Endothelial cell of umbilical vein (primary cell): ENCODE results near the gene EFNB3. TPM values are rescaled to one million over a fixed set of nuclear protein-coding genes. Genes with fewer than 3 reads are reported as not detected.

Experiments
- BruUV-seq: library from RNA; stranded (reverse); fragments of 400-500 nt; replicated peaks from 2 replicates; lab custom pipeline; 2021; lab: Mats Ljungman, UMichigan
- CTCF ChIA-PET: fragments of 300-600, 350-600 bp; sonication (Branson Sonifier 250); formaldehyde crosslinking; loops from one replicate; lab custom pipeline; 2021; ENCODE audit warnings: antibody characterized with exemption, inconsistent platforms; lab: Charles Lee
- POLR2A ChIA-PET: fragments of 300-600, 350-600 bp; sonication (Branson Sonifier 250); formaldehyde crosslinking; loops from one replicate; lab custom pipeline; 2021; ENCODE audit warnings: antibody characterized with exemption, inconsistent platforms; lab: Charles Lee
- DNase-seq: peaks from one replicate; pipeline ENCODE4 v3.0.0-alpha.2; 2011; ENCODE audit warnings: low read depth, low spot score
- FAIRE-seq: peaks from 2 replicates; lab custom pipeline; 2011; peaks lifted over from hg19 to GRCh38; lab: Jason Lieb, UNC
- H2AFZ ChIP-seq: 2 replicates; pipeline ENCODE4 v1.6.0; 2012; ENCODE audit warnings: low read depth, low read length, control low read depth, inconsistent platforms
- H3K27ac ChIP-seq: 2 replicates; pipeline ENCODE4 v1.5.1; 2011; ENCODE audit warnings: low read depth, mild to moderate bottlenecking, control low read depth, low read length, moderate library complexity; ENCODE audit not compliant: insufficient read depth
- H3K27me3 ChIP-seq, 2 experiments: 2 replicates each; pipeline versions ENCODE4 v1.6.0 to v1.6.1; 2011; ENCODE audit warnings: low read length in 2 of 2, mixed read lengths in 1 of 2; ENCODE audit not compliant: control insufficient read depth in 2 of 2, insufficient read depth in 2 of 2
- H3K36me3 ChIP-seq, 2 experiments: 2 replicates in 1 of 2; 3 replicates in 1 of 2; pipeline ENCODE4 v1.5.1; 2011; ENCODE audit warnings: low read length in 2 of 2, mild to moderate bottlenecking in 1 of 2, moderate library complexity in 1 of 2; ENCODE audit not compliant: control insufficient read depth in 2 of 2, insufficient read depth in 2 of 2; ENCODE audit errors: extremely low read depth in 1 of 2
- H3K4me1 ChIP-seq: 3 replicates; pipeline ENCODE4 v1.5.1; 2011; ENCODE audit warnings: mild to moderate bottlenecking, low read length; ENCODE audit not compliant: control insufficient read depth, insufficient read depth; ENCODE audit errors: extremely low read depth
- H3K4me2 ChIP-seq: 2 replicates; pipeline ENCODE4 v1.6.1; 2011; ENCODE audit warnings: low read length, control low read depth, mixed read lengths; ENCODE audit not compliant: insufficient read depth
- H3K4me3 ChIP-seq, 3 experiments: fragments of 200-600 bp in 1 of 3; sonication (generic), shearing (Covaris generic) in 1 of 3; replicated peaks in 1 of 3; 2 replicates each; pipeline ENCODE4 v1.5.1; 2011 to 2016; ENCODE audit warnings: control low read depth in 3 of 3, low read length in 3 of 3, mild to moderate bottlenecking in 2 of 3, inconsistent platforms in 1 of 3, low read depth in 1 of 3, moderate library complexity in 1 of 3; ENCODE audit not compliant: insufficient read depth in 1 of 3
- H3K79me2 ChIP-seq: 2 replicates; pipeline ENCODE4 v1.6.0; 2012; ENCODE audit warnings: low read length, inconsistent platforms; ENCODE audit not compliant: control insufficient read depth, insufficient read depth
- H3K9ac ChIP-seq: replicated peaks from 2 replicates; pipeline ENCODE3; 2011; ENCODE audit warnings: low read length, control low read depth; ENCODE audit not compliant: insufficient read depth; ENCODE audit errors: extremely low read depth
- H3K9me1 ChIP-seq: replicated peaks from 3 replicates; pipeline ENCODE4 v1.6.0; 2011; ENCODE audit warnings: mild to moderate bottlenecking, low read length; ENCODE audit not compliant: control insufficient read depth, insufficient read depth; ENCODE audit errors: extremely low read depth
- H3K9me3 ChIP-seq: replicated peaks from 2 replicates; pipeline ENCODE4 v1.5.1; 2012; ENCODE audit warnings: low read length, inconsistent platforms; ENCODE audit not compliant: control insufficient read depth, insufficient read depth
- H4K20me1 ChIP-seq: replicated peaks from 2 replicates; pipeline ENCODE3; 2011; ENCODE audit warnings: mild to moderate bottlenecking, low read length; ENCODE audit not compliant: control insufficient read depth, insufficient read depth; ENCODE audit errors: extremely low read depth
- EZH2 ChIP-seq: IDR thresholded peaks from 2 replicates; pipeline ENCODE4 v1.6.1; 2012; ENCODE audit warnings: borderline replicate concordance, low read depth, mild to moderate bottlenecking, moderate library complexity, low read length, inconsistent platforms; ENCODE audit not compliant: severe bottlenecking
- FOS ChIP-seq: IDR thresholded peaks from 2 replicates; pipeline ENCODE4 v1.6.1; 2011; ENCODE audit warnings: mild to moderate bottlenecking, low read length, moderate library complexity, borderline replicate concordance; ENCODE audit not compliant: insufficient read depth
- GATA2 ChIP-seq: IDR thresholded peaks from 2 replicates; pipeline ENCODE4 v1.7.0; 2011; ENCODE audit warnings: low read depth, mild to moderate bottlenecking, moderate library complexity, mixed read lengths, low read length; ENCODE audit not compliant: insufficient read length, insufficient read depth
- JUN ChIP-seq: IDR thresholded peaks from 2 replicates; pipeline ENCODE4 v1.6.1; 2011; ENCODE audit warnings: borderline replicate concordance, low read depth; ENCODE audit not compliant: insufficient read length, insufficient read depth
- MAX ChIP-seq: IDR thresholded peaks from 2 replicates; pipeline ENCODE4 v1.6.1; 2011; ENCODE audit not compliant: insufficient read depth, insufficient read length
- MYC ChIP-seq: IDR thresholded peaks from one replicate; pipeline ENCODE4 v1.6.1; 2011; ENCODE audit warnings: mild to moderate bottlenecking, low read depth, low read length
- POLR2A ChIP-seq: IDR thresholded peaks from 2 replicates; pipeline ENCODE4 v1.6.1; 2012; ENCODE audit warnings: low read depth, mild to moderate bottlenecking, control low read depth, low read length
- POLR2AphosphoS5 ChIP-seq: IDR thresholded peaks from 2 replicates; pipeline ENCODE4 v1.6.1; 2012; ENCODE audit warnings: low read depth, mild to moderate bottlenecking, control low read depth, low read length, moderate library complexity; ENCODE audit not compliant: insufficient read depth
- dilution Hi-C: fragments of 300-500 bp; cut with MboI; formaldehyde crosslinking; loops from one replicate; pipeline ENCODE4 v1.15.0; 2019; ENCODE audit warnings: low sequenced_read_pairs; ENCODE audit not compliant: extremely low pct_ligation_motif_present
- intact Hi-C: fragments of 100-400 bp; cut with micrococcal nuclease; formaldehyde crosslinking; loops from one replicate; pipeline ENCODE4 v1.10.0; 2022
- polyA plus RNA-seq, 4 experiments: library from polyadenylated mRNA; depleted of rRNA in 3 of 4; stranded (reverse) in 3 of 4; unstranded in 1 of 4; fragments of >200 nt; gene quantifications; 2 replicates each; pipeline versions ENCODE4 v1.2.1 to v1.2.3, GENCODE V29; 2011 to 2012; ENCODE audit warnings: missing spikeins in 1 of 4
- total RNA-seq: library from RNA; stranded (reverse); gene quantifications from 2 replicates; pipeline ENCODE4 v1.2.3, GENCODE V29; 2021
- TF ChIP-seq, protein P1 (sequence below), 2 donors: IDR thresholded peaks; 1 replicate in 1 of 2; 2 replicates in 1 of 2; pipeline ENCODE4 v1.5.1; 2011; ENCODE audit warnings: low read length in 2 of 2, mild to moderate bottlenecking in 2 of 2, moderate library complexity in 2 of 2, control low read depth in 1 of 2, inconsistent platforms in 1 of 2, low read depth in 1 of 2; ENCODE audit not compliant: insufficient read depth in 1 of 2; ENCODE audit errors: extremely low read depth in 1 of 2

The EFNB3 gene
- total and polyA plus RNA-seq, 2 donors (not counting 3 experiments of a cell fraction or from before 2014, with no cell fraction given): 1.1 to 2.9 TPM

DNA sequence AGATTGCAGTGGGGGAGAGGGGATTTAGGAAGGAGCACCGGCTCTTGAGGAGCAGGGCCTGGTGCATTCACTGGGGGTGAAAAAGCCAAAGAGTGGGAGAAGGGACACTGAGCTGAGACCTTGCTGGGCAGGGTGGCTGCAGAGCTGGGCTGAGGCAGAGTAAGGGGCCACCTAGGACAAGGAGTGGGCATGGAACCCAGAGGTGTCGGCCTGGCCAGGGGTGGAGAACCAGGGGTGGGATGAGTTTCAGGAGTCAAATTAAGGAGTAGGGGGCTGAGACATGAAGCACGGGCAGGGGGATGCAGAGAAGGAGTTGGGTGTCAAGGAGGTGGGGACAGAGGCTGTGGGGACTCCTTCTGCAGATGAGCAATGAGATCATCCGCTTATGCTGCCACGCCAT, 32.6 kb downstream of the EFNB3 start:
- intact Hi-C loops: no loop called here
- no TSS peak for BruUV-seq
- H3K27me3 ChIP-seq: peaks cover 6 to 7% of the 10 kb centered on the region in 2 experiments
- H3K9ac ChIP-seq: no peak overlapping the region
- H3K27ac ChIP-seq: no peak overlapping the region
- H4K20me1 ChIP-seq: no peaks in the 10 kb centered on the region
- no peak for TF ChIP-seq MAX
- no peak for TF ChIP-seq POLR2AphosphoS5
- TF ChIP-seq EZH2: no peak
- TF ChIP-seq POLR2A: no peak
- TF ChIP-seq JUN: no peak
- no peak for TF ChIP-seq FOS
- TF ChIP-seq, protein P1, sequence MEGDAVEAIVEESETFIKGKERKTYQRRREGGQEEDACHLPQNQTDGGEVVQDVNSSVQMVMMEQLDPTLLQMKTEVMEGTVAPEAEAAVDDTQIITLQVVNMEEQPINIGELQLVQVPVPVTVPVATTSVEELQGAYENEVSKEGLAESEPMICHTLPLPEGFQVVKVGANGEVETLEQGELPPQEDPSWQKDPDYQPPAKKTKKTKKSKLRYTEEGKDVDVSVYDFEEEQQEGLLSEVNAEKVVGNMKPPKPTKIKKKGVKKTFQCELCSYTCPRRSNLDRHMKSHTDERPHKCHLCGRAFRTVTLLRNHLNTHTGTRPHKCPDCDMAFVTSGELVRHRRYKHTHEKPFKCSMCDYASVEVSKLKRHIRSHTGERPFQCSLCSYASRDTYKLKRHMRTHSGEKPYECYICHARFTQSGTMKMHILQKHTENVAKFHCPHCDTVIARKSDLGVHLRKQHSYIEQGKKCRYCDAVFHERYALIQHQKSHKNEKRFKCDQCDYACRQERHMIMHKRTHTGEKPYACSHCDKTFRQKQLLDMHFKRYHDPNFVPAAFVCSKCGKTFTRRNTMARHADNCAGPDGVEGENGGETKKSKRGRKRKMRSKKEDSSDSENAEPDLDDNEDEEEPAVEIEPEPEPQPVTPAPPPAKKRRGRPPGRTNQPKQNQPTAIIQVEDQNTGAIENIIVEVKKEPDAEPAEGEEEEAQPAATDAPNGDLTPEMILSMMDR (IDR thresholded peaks at IDR 0.05; ENCODE audit: extremely low read depth in 1 of 2, insufficient read depth in 1 of 2, low read depth in 1 of 2, low read length in 2 of 2): no peak
- no peak for TF ChIP-seq GATA2
- no peak for TF ChIP-seq MYC
- no peaks in the 10 kb centered on the region for H3K9me1 ChIP-seq
- FAIRE-seq (no peak), DNase-seq (no peak)
- no peak overlapping the region for H2AFZ ChIP-seq
- POLR2A ChIA-PET: no interaction called here
- dilution Hi-C loops: no loop called here
- H3K79me2 ChIP-seq: no peaks in the 10 kb centered on the region
- no peaks in the 10 kb centered on the region for H3K36me3 ChIP-seq
- no peak overlapping the region for H3K4me3 ChIP-seq
- H3K9me3 ChIP-seq: no peaks in the 10 kb centered on the region
- CTCF ChIA-PET: interaction anchor here (1.0 kb wide), 1 partner anchor 45 kb away, joined by 7 read pairs; no protein-coding TSS in a partner anchor
- no peaks in the 10 kb centered on the region for H3K4me1 ChIP-seq
- H3K4me2 ChIP-seq: no peak overlapping the region
